ENCODE measurements around the gene NUDT16L1. TPM values are rescaled to one million over a fixed set of nuclear protein-coding genes. Genes with fewer than 3 reads are reported as not detected.
A peak's percentile ranks its signal among the peaks of the same experiment; 100 is the strongest.

NUDT16L1 gene
- total RNA-seq, 1 experiment from 2014 or later = 42.0 TPM

- TF ChIP-seq ZNF396 (CRISPR knock-in tag; IDR thresholded peaks at IDR 0.05; ENCODE audit: borderline replicate concordance) (no peak), ELF4 (CRISPR knock-in tag; IDR thresholded peaks at IDR 0.05; ENCODE audit: low read depth) (no peak)
Measured at GRCh38 chr16:4646773-4647643, 46.4 kb upstream of the NUDT16L1 start (continued).

DNA sequence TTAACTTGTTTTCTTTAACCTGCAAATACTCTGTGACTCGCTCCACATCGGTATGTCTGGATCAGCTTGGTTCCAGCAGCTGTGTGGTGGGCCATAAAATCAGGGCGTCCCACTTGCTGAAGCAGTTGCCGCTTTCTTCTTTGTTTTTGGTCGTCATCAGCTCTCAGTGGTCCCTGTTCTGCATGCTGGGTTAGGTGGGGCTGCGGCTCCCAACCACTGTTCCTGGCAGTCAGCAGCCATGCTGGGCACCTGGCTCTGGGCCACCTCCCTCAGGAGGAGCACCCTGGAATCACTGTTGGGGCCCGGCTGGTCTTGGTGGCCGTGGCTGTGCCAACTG is 45.8 kb upstream of the NUDT16L1 start:
- CTCF ChIA-PET = no interaction called here
- Mint-ChIP-seq H3K36me3 (peaks cover 6% of the 10 kb centered on the region), H3K27ac (peak overlapping the region; percentile 83)

GRCh38 chr16:4648917-4649316 is 44.4 kb upstream of the NUDT16L1 start:
- Mint-ChIP-seq H3K9me3 (no peaks in the 10 kb centered on the region), H3K4me1 (no peaks in the 10 kb centered on the region), H3K4me3 (no peak overlapping the region), H3K27ac (no peak overlapping the region; the same call in 1 of the 2 replicates), H3K36me3 (peaks cover 10% of the 10 kb centered on the region), H3K27me3 (ENCODE audit: low read depth) (no peaks in the 10 kb centered on the region; the same call in 1 of the 2 replicates)
- ATAC-seq (no peak), DNase-seq (ENCODE audit: low spot score) (no peak)
- ChIA-PET CTCF (interaction anchor here (1.8 to 2.8 kb wide), 4 partner anchors 11 to 131 kb away, joined by 15 to 19 read pairs (median 18); no protein-coding TSS in a partner anchor), POLR2A (no interaction called here)
- TF ChIP-seq, protein P1, sequence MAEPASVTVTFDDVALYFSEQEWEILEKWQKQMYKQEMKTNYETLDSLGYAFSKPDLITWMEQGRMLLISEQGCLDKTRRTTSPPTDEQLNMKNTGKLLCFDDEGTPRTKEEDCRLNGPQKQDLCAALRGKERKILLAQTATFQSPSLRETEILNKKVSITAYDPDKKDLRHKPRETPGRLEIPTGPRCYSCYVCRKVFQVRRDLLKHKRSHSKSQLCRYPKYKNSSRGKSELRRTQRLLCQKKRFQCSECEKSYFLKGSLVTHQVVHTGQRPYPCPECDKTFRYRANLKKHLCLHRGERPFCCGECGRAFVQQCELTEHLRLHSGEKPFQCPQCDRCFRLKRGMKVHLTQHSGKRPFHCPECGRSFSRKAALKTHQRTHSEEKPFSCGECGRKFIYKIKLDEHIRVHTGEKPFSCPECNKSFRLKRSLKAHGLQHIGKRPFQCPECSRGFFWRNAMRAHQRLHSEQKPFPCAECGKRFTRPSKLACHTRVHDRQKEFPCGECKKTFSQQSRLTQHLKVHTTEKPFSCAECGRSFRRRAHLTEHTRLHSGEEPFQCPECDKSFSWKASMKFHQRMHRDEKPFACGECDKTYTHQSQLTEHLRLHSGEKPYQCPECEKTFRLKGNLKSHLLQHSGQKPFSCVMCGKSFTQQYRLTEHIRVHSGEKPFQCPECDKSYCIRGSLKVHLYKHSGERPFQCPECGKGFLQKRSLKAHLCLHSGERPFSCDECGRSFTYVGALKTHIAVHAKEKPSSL (CRISPR knock-in tag; conservative IDR thresholded peaks at IDR 0.05) = no peak
- TF ChIP-seq CBFB (CRISPR knock-in tag; IDR thresholded peaks at IDR 0.05; ENCODE audit: low read depth) = no peak
- TF ChIP-seq, protein P2, sequence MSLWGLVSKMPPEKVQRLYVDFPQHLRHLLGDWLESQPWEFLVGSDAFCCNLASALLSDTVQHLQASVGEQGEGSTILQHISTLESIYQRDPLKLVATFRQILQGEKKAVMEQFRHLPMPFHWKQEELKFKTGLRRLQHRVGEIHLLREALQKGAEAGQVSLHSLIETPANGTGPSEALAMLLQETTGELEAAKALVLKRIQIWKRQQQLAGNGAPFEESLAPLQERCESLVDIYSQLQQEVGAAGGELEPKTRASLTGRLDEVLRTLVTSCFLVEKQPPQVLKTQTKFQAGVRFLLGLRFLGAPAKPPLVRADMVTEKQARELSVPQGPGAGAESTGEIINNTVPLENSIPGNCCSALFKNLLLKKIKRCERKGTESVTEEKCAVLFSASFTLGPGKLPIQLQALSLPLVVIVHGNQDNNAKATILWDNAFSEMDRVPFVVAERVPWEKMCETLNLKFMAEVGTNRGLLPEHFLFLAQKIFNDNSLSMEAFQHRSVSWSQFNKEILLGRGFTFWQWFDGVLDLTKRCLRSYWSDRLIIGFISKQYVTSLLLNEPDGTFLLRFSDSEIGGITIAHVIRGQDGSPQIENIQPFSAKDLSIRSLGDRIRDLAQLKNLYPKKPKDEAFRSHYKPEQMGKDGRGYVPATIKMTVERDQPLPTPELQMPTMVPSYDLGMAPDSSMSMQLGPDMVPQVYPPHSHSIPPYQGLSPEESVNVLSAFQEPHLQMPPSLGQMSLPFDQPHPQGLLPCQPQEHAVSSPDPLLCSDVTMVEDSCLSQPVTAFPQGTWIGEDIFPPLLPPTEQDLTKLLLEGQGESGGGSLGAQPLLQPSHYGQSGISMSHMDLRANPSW (CRISPR knock-in tag; conservative IDR thresholded peaks at IDR 0.05; ENCODE audit: low read depth) = no peak
- no peak for TF ChIP-seq FOXJ3 (CRISPR knock-in tag; IDR thresholded peaks at IDR 0.05; ENCODE audit: borderline replicate concordance)

More for the DNA sequence above, 45.8 kb upstream of the NUDT16L1 start:
- POLR2A ChIA-PET = no interaction called here
- DNase-seq (ENCODE audit: low spot score) = no peak
- no peak for ATAC-seq
- no peaks in the 10 kb centered on the region for H3K9me3 Mint-ChIP-seq
- no peak overlapping the region for H3K4me3 Mint-ChIP-seq
- TF ChIP-seq FOXJ3 (CRISPR knock-in tag; IDR thresholded peaks at IDR 0.05; ENCODE audit: borderline replicate concordance) = no peak
- no peak for TF ChIP-seq JUN (CRISPR knock-in tag; IDR thresholded peaks at IDR 0.05)
- TF ChIP-seq, protein P3, sequence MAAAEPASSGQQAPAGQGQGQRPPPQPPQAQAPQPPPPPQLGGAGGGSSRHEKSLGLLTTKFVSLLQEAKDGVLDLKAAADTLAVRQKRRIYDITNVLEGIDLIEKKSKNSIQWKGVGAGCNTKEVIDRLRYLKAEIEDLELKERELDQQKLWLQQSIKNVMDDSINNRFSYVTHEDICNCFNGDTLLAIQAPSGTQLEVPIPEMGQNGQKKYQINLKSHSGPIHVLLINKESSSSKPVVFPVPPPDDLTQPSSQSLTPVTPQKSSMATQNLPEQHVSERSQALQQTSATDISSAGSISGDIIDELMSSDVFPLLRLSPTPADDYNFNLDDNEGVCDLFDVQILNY (CRISPR knock-in tag; IDR thresholded peaks at IDR 0.05) = no peak
- no peak for TF ChIP-seq HMGA2 (CRISPR knock-in tag; IDR thresholded peaks at IDR 0.05)
- no peak for TF ChIP-seq TCF7 (CRISPR knock-in tag; IDR thresholded peaks at IDR 0.05; ENCODE audit: low read depth)
- TF ChIP-seq SMAD4 (CRISPR knock-in tag; IDR thresholded peaks at IDR 0.05) = no peak
- no peak for TF ChIP-seq RORB (CRISPR knock-in tag; IDR thresholded peaks at IDR 0.05)
- TF ChIP-seq CTCF (IDR thresholded peaks at IDR 0.05) = no peak
- no peak for TF ChIP-seq SOX15 (CRISPR knock-in tag; IDR thresholded peaks at IDR 0.05)
- TF ChIP-seq ELF4 (CRISPR knock-in tag; IDR thresholded peaks at IDR 0.05; ENCODE audit: low read depth) = no peak
- no peaks in the 10 kb centered on the region; the same call in 1 of the 2 replicates for H3K27me3 Mint-ChIP-seq (ENCODE audit: low read depth)
- H3K4me1 Mint-ChIP-seq = no peaks in the 10 kb centered on the region
